Natural killer cell (primary cell): ENCODE data around the gene TRAF4. TPM values are rescaled to one million over a fixed set of nuclear protein-coding genes. Genes with fewer than 3 reads are reported as not detected.
"Not testable (repeated sequence)": the region's sequence is repeated elsewhere in the genome, so short reads cannot be mapped to it uniquely, and the experiment has no call there.

Experiments
- ATAC-seq, 3 donors: fragments of 150-1000 bp in 2 of 3; fragments of 200-7000 bp in 1 of 3; cut with Tn5 transposase; 1 replicate in 1 of 3; 2 replicates in 2 of 3; pipeline ENCODE4 v1.10.0; 2021; ENCODE audit warnings: mild to moderate bottlenecking in 2 of 3, moderate library complexity in 2 of 3
- DNase-seq, 2 donors: peaks; one replicate each; pipeline versions ENCODE4 v3.0.0 to v3.0.0-alpha.2; 2013 to 2021; ENCODE audit warnings: mixed read lengths in 1 of 2
- H3K27ac ChIP-seq: one replicate; pipeline ENCODE4 v1.5.1; 2013; ENCODE audit warnings: mild to moderate bottlenecking, low read length
- H3K27me3 ChIP-seq: one replicate; pipeline ENCODE4 v1.6.1; 2013; ENCODE audit warnings: low read length; ENCODE audit not compliant: control insufficient read depth, insufficient read depth
- H3K36me3 ChIP-seq: one replicate; pipeline ENCODE4 v1.6.1; 2013; ENCODE audit warnings: low read length; ENCODE audit not compliant: control insufficient read depth, insufficient read depth
- H3K4me1 ChIP-seq: one replicate; pipeline ENCODE4 v1.6.1; 2013; ENCODE audit warnings: low read length; ENCODE audit not compliant: control insufficient read depth, insufficient read depth
- H3K4me3 ChIP-seq: one replicate; pipeline ENCODE4 v1.5.1; 2013; ENCODE audit warnings: low read length
- H3K9me3 ChIP-seq: one replicate; pipeline ENCODE4 v1.6.1; 2013; ENCODE audit warnings: low read length; ENCODE audit not compliant: control insufficient read depth, insufficient read depth
- H3K27ac Mint-ChIP-seq, 2 donors: one replicate each; pipeline ENCODE4 v1.8.0; 2022; ENCODE audit warnings: mild to moderate bottlenecking in 2 of 2, mixed read lengths in 2 of 2, moderate library complexity in 1 of 2
- H3K27me3 Mint-ChIP-seq, 2 donors: one replicate each; pipeline ENCODE4 v1.8.0; 2022; ENCODE audit warnings: low read depth in 2 of 2, mixed read lengths in 2 of 2
- H3K36me3 Mint-ChIP-seq: one replicate; pipeline ENCODE4 v1.8.0; 2022; ENCODE audit warnings: mixed read lengths
- H3K4me1 Mint-ChIP-seq, 2 donors: one replicate each; pipeline ENCODE4 v1.8.0; 2022; ENCODE audit warnings: mixed read lengths in 2 of 2
- H3K4me3 Mint-ChIP-seq: one replicate; pipeline ENCODE4 v1.8.0; 2022; ENCODE audit warnings: mild to moderate bottlenecking, moderate library complexity, mixed read lengths
- H3K9me3 Mint-ChIP-seq, 2 donors: one replicate each; pipeline ENCODE4 v1.8.0; 2022; ENCODE audit warnings: mixed read lengths in 2 of 2
- WGBS: methylation state at CpG from one replicate; pipeline ENCODE4 v1.1.7; 2013; ENCODE audit warnings: missing lambda C conversion rate; ENCODE audit not compliant: insufficient coverage; 5-methylcytosine and 5-hydroxymethylcytosine counted together
- intact Hi-C: fragments of 100-400 bp; cut with micrococcal nuclease; formaldehyde crosslinking; loops from one replicate; pipeline ENCODE4 v1.14.2; 2022
- total RNA-seq, 4 donors: library from RNA; stranded (reverse); fragments of 120-200 nt in 1 of 4; gene quantifications; one replicate each; pipeline versions ENCODE4 v1.2.3 to v1.2.4, GENCODE V29; 2013 to 2022
- TF ChIP-seq, protein P1 (sequence below): fragments of 200-600 bp; IDR thresholded peaks from one replicate; pipeline ENCODE4 v1.8.0; 2022; ENCODE audit warnings: antibody characterized with exemption

Gene TRAF4
- total RNA-seq, 3 donors from 2014 or later (not counting 1 experiment from before 2014, with no cell fraction given), result 97.8 to 209 (median 122) TPM

DNA sequence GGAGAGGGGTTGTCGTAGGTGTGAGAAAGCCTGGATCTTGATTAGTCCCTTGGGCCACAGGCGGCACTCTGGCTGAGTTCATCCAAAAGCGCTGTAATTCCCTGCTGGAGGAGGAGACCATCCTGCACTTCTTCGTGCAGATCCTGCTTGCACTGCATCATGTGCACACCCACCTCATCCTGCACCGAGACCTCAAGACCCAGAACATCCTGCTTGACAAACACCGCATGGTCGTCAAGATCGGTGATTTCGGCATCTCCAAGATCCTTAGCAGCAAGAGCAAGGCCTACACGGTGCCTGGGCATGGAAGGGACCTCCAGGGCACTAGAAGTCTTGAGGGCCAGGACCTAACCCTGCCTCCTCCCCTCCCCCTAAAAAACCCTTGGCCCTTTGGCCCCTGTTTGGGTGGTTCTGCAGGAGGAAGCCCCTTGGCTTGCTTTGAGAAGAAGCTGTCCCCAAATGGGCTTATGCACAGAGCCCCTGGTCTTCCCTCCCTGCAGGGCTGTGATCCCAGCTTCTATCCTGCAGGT is 9.0 kb upstream of the TRAF4 start:
- WGBS, result 90% methylated on average over 10 of the region's 10 CpGs
- H3K27ac ChIP-seq, result no peak overlapping the region
- no peaks in the 10 kb centered on the region for H3K27me3 ChIP-seq
- Mint-ChIP-seq H3K9me3 (no peaks in the 10 kb centered on the region), H3K36me3 (no peaks in the 10 kb centered on the region), H3K27me3 (no peaks in the 10 kb centered on the region), H3K4me3 (no peak overlapping the region), H3K27ac (no peak overlapping the region), H3K4me1 (peaks cover 0 to 10% of the 10 kb centered on the region in 2 donors)
- TF ChIP-seq, protein P1, sequence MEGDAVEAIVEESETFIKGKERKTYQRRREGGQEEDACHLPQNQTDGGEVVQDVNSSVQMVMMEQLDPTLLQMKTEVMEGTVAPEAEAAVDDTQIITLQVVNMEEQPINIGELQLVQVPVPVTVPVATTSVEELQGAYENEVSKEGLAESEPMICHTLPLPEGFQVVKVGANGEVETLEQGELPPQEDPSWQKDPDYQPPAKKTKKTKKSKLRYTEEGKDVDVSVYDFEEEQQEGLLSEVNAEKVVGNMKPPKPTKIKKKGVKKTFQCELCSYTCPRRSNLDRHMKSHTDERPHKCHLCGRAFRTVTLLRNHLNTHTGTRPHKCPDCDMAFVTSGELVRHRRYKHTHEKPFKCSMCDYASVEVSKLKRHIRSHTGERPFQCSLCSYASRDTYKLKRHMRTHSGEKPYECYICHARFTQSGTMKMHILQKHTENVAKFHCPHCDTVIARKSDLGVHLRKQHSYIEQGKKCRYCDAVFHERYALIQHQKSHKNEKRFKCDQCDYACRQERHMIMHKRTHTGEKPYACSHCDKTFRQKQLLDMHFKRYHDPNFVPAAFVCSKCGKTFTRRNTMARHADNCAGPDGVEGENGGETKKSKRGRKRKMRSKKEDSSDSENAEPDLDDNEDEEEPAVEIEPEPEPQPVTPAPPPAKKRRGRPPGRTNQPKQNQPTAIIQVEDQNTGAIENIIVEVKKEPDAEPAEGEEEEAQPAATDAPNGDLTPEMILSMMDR, result no peak
- H3K36me3 ChIP-seq, result no peaks in the 10 kb centered on the region
- DNase-seq (no peak), ATAC-seq (no peak)
- peaks cover 24% of the 10 kb centered on the region for H3K4me1 ChIP-seq
- no peak overlapping the region for H3K4me3 ChIP-seq
- intact Hi-C loops, result no loop called here
- no peaks in the 10 kb centered on the region for H3K9me3 ChIP-seq

DNA sequence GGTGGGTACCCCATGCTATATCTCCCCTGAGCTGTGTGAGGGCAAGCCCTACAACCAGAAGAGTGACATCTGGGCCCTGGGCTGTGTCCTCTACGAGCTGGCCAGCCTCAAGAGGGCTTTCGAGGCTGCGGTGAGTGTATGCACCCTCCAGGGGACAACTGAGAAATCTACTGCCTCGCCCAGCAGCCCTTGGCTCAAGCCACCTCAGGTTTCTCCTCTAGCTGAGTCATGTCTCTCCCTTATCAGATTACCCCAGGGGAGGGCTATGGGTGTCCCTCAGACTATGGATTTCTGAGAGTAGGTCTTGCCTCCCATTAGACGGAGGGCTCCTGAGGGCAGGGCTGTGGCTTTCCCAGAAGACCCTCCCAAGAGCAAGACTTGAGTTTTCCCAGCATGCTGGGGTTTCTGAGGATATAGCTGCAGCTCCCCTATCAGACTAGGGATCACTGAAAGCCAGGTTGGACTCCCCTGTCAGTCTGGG is 8.5 kb upstream of the TRAF4 start:
- TF ChIP-seq, protein P1, result no peak
- 86% methylated on average over 5 of the region's 5 CpGs for WGBS
- Histone ChIP-seq H3K27ac (no peak overlapping the region), H3K27me3 (no peaks in the 10 kb centered on the region), H3K9me3 (no peaks in the 10 kb centered on the region), H3K4me1 (peaks cover 24% of the 10 kb centered on the region), H3K36me3 (no peaks in the 10 kb centered on the region), H3K4me3 (no peak overlapping the region)
- Mint-ChIP-seq H3K36me3 (no peaks in the 10 kb centered on the region), H3K4me3 (no peak overlapping the region), H3K27me3 (no peaks in the 10 kb centered on the region), H3K4me1 (peaks cover 0 to 10% of the 10 kb centered on the region in 2 donors), H3K9me3 (no peaks in the 10 kb centered on the region), H3K27ac (no peak overlapping the region)
- intact Hi-C loops, result no loop called here
- DNase-seq, result no peak
- ATAC-seq, result no peak

DNA sequence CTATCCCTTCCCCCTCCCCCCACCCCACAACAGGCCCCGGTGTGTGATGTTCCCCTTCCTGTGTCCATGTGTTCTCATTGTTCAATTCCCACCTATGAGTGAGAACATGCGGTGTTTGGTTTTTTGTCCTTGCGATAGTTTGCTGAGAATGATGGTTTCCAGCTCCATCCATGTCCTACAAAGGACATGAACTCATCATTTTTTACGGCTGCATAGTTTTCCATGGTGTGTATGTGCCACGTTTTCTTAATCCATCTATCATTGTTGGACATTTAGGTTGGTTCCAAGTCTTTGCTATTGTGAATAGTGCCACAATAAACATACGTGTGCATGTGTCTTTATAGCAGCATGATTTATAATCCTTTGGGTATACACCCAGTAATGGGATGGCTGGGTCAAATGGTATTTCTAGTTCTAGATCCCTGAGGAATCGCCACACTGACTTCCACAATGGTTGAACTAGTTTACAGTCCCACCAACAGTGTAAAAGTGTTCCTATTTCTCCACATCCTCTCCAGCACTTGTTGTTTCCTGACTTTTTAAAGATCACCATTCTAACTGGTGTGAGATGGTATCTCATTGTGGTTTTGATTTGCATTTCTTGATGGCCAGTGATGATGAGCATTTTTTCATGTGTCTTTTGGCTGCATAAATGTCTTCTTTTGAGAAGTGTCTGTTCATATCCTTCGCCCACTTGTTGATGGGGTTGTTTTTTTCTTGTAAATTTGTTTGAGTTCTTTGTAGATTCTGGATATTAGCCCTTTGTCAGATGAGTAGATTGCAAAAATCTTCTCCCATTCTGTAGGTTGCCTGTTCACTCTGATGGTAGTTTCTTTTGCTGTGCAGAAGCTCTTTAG is 7.7 kb upstream of the TRAF4 start:
- WGBS, result no CpG with 5 or more reads among the region's 8 CpGs
- H3K27ac Mint-ChIP-seq, H3K27me3 Mint-ChIP-seq, DNase-seq, H3K27ac ChIP-seq, H3K9me3 Mint-ChIP-seq, H3K4me3 Mint-ChIP-seq, intact Hi-C loops, H3K27me3 ChIP-seq, H3K9me3 ChIP-seq, H3K36me3 Mint-ChIP-seq, H3K36me3 ChIP-seq, H3K4me3 ChIP-seq, ATAC-seq, H3K4me1 Mint-ChIP-seq: not testable (repeated sequence)
- H3K4me1 ChIP-seq, result peaks cover 31% of the 10 kb centered on the region

DNA sequence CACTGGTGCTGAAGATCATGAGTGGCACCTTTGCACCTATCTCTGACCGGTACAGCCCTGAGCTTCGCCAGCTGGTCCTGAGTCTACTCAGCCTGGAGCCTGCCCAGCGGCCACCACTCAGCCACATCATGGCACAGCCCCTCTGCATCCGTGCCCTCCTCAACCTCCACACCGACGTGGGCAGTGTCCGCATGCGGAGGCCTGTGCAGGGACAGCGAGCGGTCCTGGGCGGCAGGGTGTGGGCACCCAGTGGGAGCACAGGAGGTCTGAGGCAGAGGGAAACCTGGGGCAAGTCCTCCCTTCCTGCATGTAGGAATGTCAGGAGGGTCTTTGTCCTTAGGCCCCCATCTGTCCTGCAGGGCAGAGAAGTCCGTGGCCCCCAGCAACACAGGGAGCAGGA is 6.5 kb upstream of the TRAF4 start:
- TF ChIP-seq, protein P1, result no peak
- ATAC-seq (no peak), DNase-seq (no peak)
- H3K4me3 Mint-ChIP-seq, result no peak overlapping the region
- no peaks in the 10 kb centered on the region for H3K27me3 Mint-ChIP-seq
- peaks cover 42% of the 10 kb centered on the region for H3K4me1 ChIP-seq
- WGBS, result 97% methylated on average over 12 of the region's 12 CpGs
- H3K4me1 Mint-ChIP-seq, result peaks cover 0 to 10% of the 10 kb centered on the region in 2 donors
- no peak overlapping the region for H3K27ac Mint-ChIP-seq
- H3K27ac ChIP-seq, result peak overlapping the region; percentile 91
- no peaks in the 10 kb centered on the region for H3K36me3 ChIP-seq
- no peaks in the 10 kb centered on the region for H3K9me3 Mint-ChIP-seq
- no peaks in the 10 kb centered on the region for H3K27me3 ChIP-seq
- H3K9me3 ChIP-seq, result no peaks in the 10 kb centered on the region
- no peak overlapping the region for H3K4me3 ChIP-seq
- intact Hi-C loops, result no loop called here
- H3K36me3 Mint-ChIP-seq, result no peaks in the 10 kb centered on the region
